ENCODE data around the gene AOPEP.

DNA sequence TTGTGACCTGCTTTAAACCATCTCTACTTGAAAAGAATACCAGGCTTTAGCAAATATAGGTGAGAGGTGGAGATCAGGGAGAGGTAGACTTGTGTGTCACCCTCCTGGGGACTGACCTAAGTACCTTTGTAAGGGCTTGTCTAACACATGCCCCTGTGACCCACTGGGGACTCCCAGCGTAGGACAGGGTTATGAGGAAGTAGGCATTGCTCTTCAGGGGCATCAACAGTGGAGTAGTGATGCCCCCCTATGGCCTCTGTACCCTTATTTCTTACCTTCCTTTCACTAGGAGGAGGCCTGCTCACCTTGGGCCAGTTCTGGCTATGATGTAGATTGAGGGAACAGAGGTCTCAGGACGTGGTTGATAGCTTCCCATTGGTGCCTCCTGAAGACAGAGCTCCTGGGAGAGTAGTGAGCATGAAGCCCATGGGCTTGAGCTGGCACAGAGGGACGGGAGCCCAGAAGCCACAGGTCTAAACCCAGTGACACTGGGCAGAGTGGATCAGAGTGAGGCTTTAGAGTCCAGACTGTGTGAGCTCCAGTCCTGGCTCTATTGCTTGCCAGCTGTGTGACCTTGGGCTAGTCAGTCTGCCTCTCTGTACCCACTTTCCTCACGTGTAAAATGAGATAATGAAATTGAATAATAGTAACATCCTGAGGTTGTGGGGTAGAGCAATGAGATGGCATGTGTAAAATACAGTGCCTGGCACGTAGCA, 191.7 kb downstream of the AOPEP start:
- TF ChIP-seq, protein P1, sequence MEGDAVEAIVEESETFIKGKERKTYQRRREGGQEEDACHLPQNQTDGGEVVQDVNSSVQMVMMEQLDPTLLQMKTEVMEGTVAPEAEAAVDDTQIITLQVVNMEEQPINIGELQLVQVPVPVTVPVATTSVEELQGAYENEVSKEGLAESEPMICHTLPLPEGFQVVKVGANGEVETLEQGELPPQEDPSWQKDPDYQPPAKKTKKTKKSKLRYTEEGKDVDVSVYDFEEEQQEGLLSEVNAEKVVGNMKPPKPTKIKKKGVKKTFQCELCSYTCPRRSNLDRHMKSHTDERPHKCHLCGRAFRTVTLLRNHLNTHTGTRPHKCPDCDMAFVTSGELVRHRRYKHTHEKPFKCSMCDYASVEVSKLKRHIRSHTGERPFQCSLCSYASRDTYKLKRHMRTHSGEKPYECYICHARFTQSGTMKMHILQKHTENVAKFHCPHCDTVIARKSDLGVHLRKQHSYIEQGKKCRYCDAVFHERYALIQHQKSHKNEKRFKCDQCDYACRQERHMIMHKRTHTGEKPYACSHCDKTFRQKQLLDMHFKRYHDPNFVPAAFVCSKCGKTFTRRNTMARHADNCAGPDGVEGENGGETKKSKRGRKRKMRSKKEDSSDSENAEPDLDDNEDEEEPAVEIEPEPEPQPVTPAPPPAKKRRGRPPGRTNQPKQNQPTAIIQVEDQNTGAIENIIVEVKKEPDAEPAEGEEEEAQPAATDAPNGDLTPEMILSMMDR (IDR thresholded peaks at IDR 0.05): no peak
- TF ChIP-seq POLR2AphosphoS5 (IDR thresholded peaks at IDR 0.05; ENCODE audit: low read depth, low read length) (no peak), SIN3A (IDR thresholded peaks at IDR 0.05; ENCODE audit: borderline replicate concordance, insufficient read depth, low read depth, low read length) (no peak), REST (IDR thresholded peaks at IDR 0.05; ENCODE audit: insufficient read depth in 1 of 2, low read depth in 2 of 2, low read length in 1 of 2) (no peak), TCF7L2 (IDR thresholded peaks at IDR 0.05; ENCODE audit: low read depth, low read length) (no peak)

All from Panc1 (cell line).